ENCODE data around the gene RSPH4A. TPM values are rescaled to one million over a fixed set of nuclear protein-coding genes. Genes with fewer than 3 reads are reported as not detected.
"Not testable (repeated sequence)": the region's sequence is repeated elsewhere in the genome, so short reads cannot be mapped to it uniquely, and the experiment has no call there.

The RSPH4A gene
- total RNA-seq, 4 donors from 2014 or later, result 0.29 to 0.50 TPM; not detected in 2

DNA sequence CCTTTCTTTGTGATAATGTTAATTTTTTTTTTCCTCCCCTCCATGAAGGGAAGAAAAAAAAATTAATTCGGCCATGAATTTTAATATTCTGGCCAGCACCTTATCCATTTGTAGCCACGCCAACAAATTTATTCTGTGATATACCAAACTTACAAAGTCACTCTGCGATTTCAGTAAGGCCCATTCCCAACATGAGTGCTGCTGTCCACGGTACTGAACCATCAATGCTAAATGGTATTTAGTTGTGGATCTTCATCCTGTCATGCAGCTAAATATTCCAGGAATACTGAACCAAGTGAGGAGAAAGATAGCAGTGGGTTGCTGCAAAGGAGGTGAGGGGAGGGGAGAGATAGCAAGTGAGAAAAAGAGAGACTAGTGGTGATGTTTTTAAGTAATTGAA is 19.5 kb upstream of the RSPH4A start:
- TF ChIP-seq CTCF (IDR thresholded peaks at IDR 0.05) (no peak), POLR2A (IDR thresholded peaks at IDR 0.05; ENCODE audit: low read depth) (no peak), POLR2AphosphoS5 (IDR thresholded peaks at IDR 0.05) (no peak), EP300 (IDR thresholded peaks at IDR 0.05) (no peak)
- Histone ChIP-seq H3K4me3 (no peak overlapping the region), H3K36me3 (peaks cover 22 to 63% (median 37%) of the 10 kb centered on the region in 4 donors), H3K9me3 (no peaks in the 10 kb centered on the region), H3K27ac (replicated peaks in 1 of 4) (no peak overlapping the region), H3K27me3 (no peaks in the 10 kb centered on the region), H3K4me1 (no peaks in the 10 kb centered on the region)
- WGBS, result 79% methylated on average over 4 of the region's 4 CpGs
- no peak for DNase-seq (ENCODE audit: extremely low spot score)
- intact Hi-C loops (cut with DNase I), result no loop called here

GRCh38 chr6:116603916-116604315 is 12.4 kb upstream of the RSPH4A start:
- H3K27me3 ChIP-seq; DNase-seq (ENCODE audit: extremely low spot score); H3K4me3 ChIP-seq; H3K4me1 ChIP-seq; intact Hi-C loops (cut with DNase I); H3K27ac ChIP-seq (replicated peaks in 1 of 4); H3K9me3 ChIP-seq: not testable (repeated sequence)
- 89% methylated on average over 3 of the region's 3 CpGs for WGBS
- H3K36me3 ChIP-seq, result peaks cover 0 to 35% (median 12%) of the 10 kb centered on the region in 4 donors

DNA sequence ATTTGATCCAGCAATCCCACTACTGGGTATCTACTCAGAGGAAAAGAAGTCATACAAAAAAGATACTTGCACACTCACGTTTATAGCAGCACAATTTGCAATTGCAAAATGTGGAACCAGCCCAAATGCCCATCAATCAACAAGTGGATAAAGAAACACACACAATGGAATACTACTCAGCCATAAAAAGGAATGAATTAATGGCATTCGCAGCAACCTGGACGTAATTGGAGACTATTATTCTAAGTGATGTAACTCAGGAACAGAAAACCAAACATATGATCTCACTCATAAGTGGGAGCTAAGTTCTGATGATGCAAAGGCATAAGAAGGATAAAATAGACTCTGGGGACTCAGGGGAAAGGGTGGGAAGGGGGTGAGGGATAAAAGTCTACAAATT is 11.4 kb upstream of the RSPH4A start:
- DNase-seq (ENCODE audit: extremely low spot score); H3K4me1 ChIP-seq; H3K9me3 ChIP-seq; intact Hi-C loops (cut with DNase I); H3K27me3 ChIP-seq; H3K4me3 ChIP-seq; H3K27ac ChIP-seq (replicated peaks in 1 of 4): not testable (repeated sequence)
- WGBS, result 93% methylated on average over 3 of the region's 3 CpGs
- peaks cover 0 to 30% (median 12%) of the 10 kb centered on the region in 4 donors for H3K36me3 ChIP-seq

- WGBS, result 96% methylated on average over 4 of the region's 4 CpGs
- intact Hi-C loops (cut with DNase I), result no loop called here
- no peak overlapping the region for H3K4me3 ChIP-seq
Observed at GRCh38 chr6:116605935-116606334, 10.3 kb upstream of the RSPH4A start.

DNA sequence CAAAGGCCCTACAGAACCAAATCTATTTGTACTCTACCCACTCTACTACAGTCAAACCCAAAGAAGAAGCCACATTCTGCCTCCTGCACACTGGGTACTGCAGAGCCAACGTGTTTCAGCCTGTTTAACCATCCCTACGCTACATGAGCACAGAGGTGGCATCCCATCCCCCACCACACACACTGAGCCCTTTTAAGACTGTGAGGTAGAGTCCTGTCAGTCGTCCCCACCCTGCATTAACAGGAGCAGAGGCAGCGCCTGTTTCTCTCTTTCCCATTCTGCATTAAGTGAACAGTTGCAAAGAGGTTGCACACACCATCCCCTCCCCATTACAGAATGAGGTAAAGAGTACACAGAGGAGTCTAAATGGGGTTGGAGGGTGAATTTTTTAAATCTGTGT is 5.2 kb upstream of the RSPH4A start:
- intact Hi-C loops (cut with DNase I), result no loop called here
- Histone ChIP-seq H3K4me3 (no peak overlapping the region), H3K9me3 (no peaks in the 10 kb centered on the region), H3K27me3 (no peaks in the 10 kb centered on the region), H3K36me3 (peaks cover 0 to 5% (median 2%) of the 10 kb centered on the region in 4 donors), H3K4me1 (peaks cover 0 to 7% (median 0%) of the 10 kb centered on the region in 4 donors), H3K27ac (replicated peaks in 1 of 4) (no peak overlapping the region)
- TF ChIP-seq POLR2AphosphoS5 (IDR thresholded peaks at IDR 0.05), result no peak
- TF ChIP-seq CTCF (IDR thresholded peaks at IDR 0.05), result no peak
- no peak for TF ChIP-seq POLR2A (IDR thresholded peaks at IDR 0.05; ENCODE audit: low read depth)
- no peak for TF ChIP-seq EP300 (IDR thresholded peaks at IDR 0.05)
- DNase-seq (ENCODE audit: extremely low spot score), result no peak
- WGBS, result 68% methylated on average over 4 of the region's 4 CpGs

More at GRCh38 chr6:116605935-116606334, 10.3 kb upstream of the RSPH4A start:
- Histone ChIP-seq H3K36me3 (peaks cover 0 to 30% (median 12%) of the 10 kb centered on the region in 4 donors), H3K27me3 (no peaks in the 10 kb centered on the region), H3K4me1 (no peaks in the 10 kb centered on the region), H3K27ac (replicated peaks in 1 of 4) (no peak overlapping the region), H3K9me3 (no peaks in the 10 kb centered on the region)
- TF ChIP-seq POLR2A (IDR thresholded peaks at IDR 0.05; ENCODE audit: low read depth) (no peak), CTCF (IDR thresholded peaks at IDR 0.05) (no peak), EP300 (IDR thresholded peaks at IDR 0.05) (no peak), POLR2AphosphoS5 (IDR thresholded peaks at IDR 0.05) (no peak)
- no peak for DNase-seq (ENCODE audit: extremely low spot score)

- no peak for DNase-seq (ENCODE audit: extremely low spot score)
- no peak for TF ChIP-seq POLR2A (IDR thresholded peaks at IDR 0.05; ENCODE audit: low read depth)
- TF ChIP-seq EP300 (IDR thresholded peaks at IDR 0.05), result no peak
- no peak for TF ChIP-seq CTCF (IDR thresholded peaks at IDR 0.05)
- no peak for TF ChIP-seq POLR2AphosphoS5 (IDR thresholded peaks at IDR 0.05)
- no peaks in the 10 kb centered on the region for H3K27me3 ChIP-seq
- H3K4me1 ChIP-seq, result peaks cover 4 to 15% (median 9%) of the 10 kb centered on the region in 4 donors
- intact Hi-C loops (cut with DNase I), result no loop called here
- H3K4me3 ChIP-seq, result peak overlapping the region; percentile 56 to 65 (median 59)
- WGBS, result 3% methylated on average over 7 of the region's 16 CpGs
- no peaks in the 10 kb centered on the region for H3K36me3 ChIP-seq
- no peaks in the 10 kb centered on the region for H3K9me3 ChIP-seq
- peak overlapping the region in 1 of 4 donors; percentile 34 for H3K27ac ChIP-seq (replicated peaks in 1 of 4)
Observed at GRCh38 chr6:116616737-116617053, 416 bp downstream of the RSPH4A start.
